Activated naive CD4-positive, alpha-beta T cell treated with anti-CD3 and anti-CD28 coated beads for 36 hours (primary cell): Measurements from ENCODE around the gene MINDY4B. TPM values are rescaled to one million over a fixed set of nuclear protein-coding genes. Genes with fewer than 3 reads are reported as not detected.

Source experiments
- CTCF ChIA-PET: fragments of 350-600 bp; sonication (Branson Sonifier 250); formaldehyde crosslinking; loops from one replicate; lab custom pipeline; 2021; ENCODE audit warnings: antibody characterized with exemption; lab: Charles Lee
- DNase-seq: peaks from one replicate; pipeline ENCODE4 v3.0.0-alpha.2; 2020
- H3K27ac Mint-ChIP-seq: one replicate; pipeline ENCODE4 v1.8.0; 2021; ENCODE audit warnings: mild to moderate bottlenecking, mixed read lengths
- H3K27me3 Mint-ChIP-seq: one replicate; pipeline ENCODE4 v1.8.0; 2021; ENCODE audit warnings: low read depth, mixed read lengths
- H3K36me3 Mint-ChIP-seq: one replicate; pipeline ENCODE4 v1.8.0; 2021; ENCODE audit warnings: low read depth, mixed read lengths
- H3K4me1 Mint-ChIP-seq: one replicate; pipeline ENCODE4 v1.8.0; 2021; ENCODE audit warnings: low read depth, mixed read lengths
- H3K4me3 Mint-ChIP-seq: one replicate; pipeline ENCODE4 v1.8.0; 2021; ENCODE audit warnings: mild to moderate bottlenecking, moderate library complexity, mixed read lengths
- H3K9me3 Mint-ChIP-seq: one replicate; pipeline ENCODE4 v1.8.0; 2021; ENCODE audit warnings: mixed read lengths
- intact Hi-C: fragments of 100-400 bp; cut with micrococcal nuclease; formaldehyde crosslinking; loops from one replicate; pipeline ENCODE4 v1.15.1; 2023
- total RNA-seq, 2 experiments: library from RNA; stranded (reverse); gene quantifications; one replicate each; pipeline ENCODE4 v1.2.3, GENCODE V29; 2021

MINDY4B gene
- total RNA-seq, result not detected

- Mint-ChIP-seq H3K36me3 (no peaks in the 10 kb centered on the region), H3K4me3 (no peak within 1 kb of the TSS), H3K27me3 (peaks cover 16% of the 10 kb centered on the region), H3K9me3 (no peaks in the 10 kb centered on the region), H3K4me1 (no peaks in the 10 kb centered on the region), H3K27ac (no peak within 1 kb of the TSS)
- intact Hi-C loops, result no loop called here
- CTCF ChIA-PET, result no interaction called here
- DNase-seq, result no peak
These were observed at the start of gene MINDY4B for GRCh38 chr3:150905339-150905738. Gene MINDY4B (minus strand): TSS chr3:150905439. CDS start chr3:150905439, 0 bp downstream.

DNA sequence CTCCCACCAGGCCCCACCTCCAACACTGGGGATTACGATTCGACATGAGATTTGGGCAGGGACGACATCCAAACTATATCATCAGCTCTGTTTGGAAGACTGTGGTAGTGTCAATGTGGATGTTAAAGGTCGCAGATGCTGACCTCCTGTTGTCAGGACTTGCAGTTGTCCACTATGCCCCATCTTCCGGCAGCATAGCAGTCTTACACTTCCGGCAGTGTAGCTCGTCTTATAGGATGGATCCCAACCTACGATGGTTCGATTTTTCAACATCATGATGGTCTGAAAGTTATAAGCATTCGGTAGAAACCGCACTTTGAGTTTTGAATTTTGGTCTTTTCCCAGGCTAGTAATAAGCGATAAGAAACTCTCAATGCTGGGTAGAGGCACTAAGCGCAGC is 46.7 kb upstream of the MINDY4B start:
- no peak for DNase-seq
- H3K9me3 Mint-ChIP-seq, result peaks cover 2% of the 10 kb centered on the region
- CTCF ChIA-PET, result no interaction called here
- no peak overlapping the region for H3K27ac Mint-ChIP-seq
- intact Hi-C loops, result no loop called here
- peaks cover 24% of the 10 kb centered on the region for H3K27me3 Mint-ChIP-seq
- no peaks in the 10 kb centered on the region for H3K4me1 Mint-ChIP-seq
- no peaks in the 10 kb centered on the region for H3K36me3 Mint-ChIP-seq
- no peak overlapping the region for H3K4me3 Mint-ChIP-seq

GRCh38 chr3:150945226-150946032 is 40.2 kb upstream of the MINDY4B start:
- H3K4me3 Mint-ChIP-seq, result no peak overlapping the region

GRCh38 chr3:150942221-150942620 is 37.0 kb upstream of the MINDY4B start:
- intact Hi-C loops, result no loop called here
- CTCF ChIA-PET, result no interaction called here
- Mint-ChIP-seq H3K9me3 (no peaks in the 10 kb centered on the region), H3K4me1 (no peaks in the 10 kb centered on the region), H3K4me3 (no peak overlapping the region), H3K27me3 (peaks cover 29% of the 10 kb centered on the region), H3K27ac (no peak overlapping the region), H3K36me3 (no peaks in the 10 kb centered on the region)
- no peak for DNase-seq

More at GRCh38 chr3:150945226-150946032, 40.2 kb upstream of the MINDY4B start:
- Mint-ChIP-seq H3K27ac (no peak overlapping the region), H3K4me1 (no peaks in the 10 kb centered on the region), H3K9me3 (no peaks in the 10 kb centered on the region), H3K27me3 (peaks cover 36% of the 10 kb centered on the region), H3K36me3 (no peaks in the 10 kb centered on the region)
- intact Hi-C loops, result no loop called here
- CTCF ChIA-PET, result no interaction called here
- no peak for DNase-seq

DNA sequence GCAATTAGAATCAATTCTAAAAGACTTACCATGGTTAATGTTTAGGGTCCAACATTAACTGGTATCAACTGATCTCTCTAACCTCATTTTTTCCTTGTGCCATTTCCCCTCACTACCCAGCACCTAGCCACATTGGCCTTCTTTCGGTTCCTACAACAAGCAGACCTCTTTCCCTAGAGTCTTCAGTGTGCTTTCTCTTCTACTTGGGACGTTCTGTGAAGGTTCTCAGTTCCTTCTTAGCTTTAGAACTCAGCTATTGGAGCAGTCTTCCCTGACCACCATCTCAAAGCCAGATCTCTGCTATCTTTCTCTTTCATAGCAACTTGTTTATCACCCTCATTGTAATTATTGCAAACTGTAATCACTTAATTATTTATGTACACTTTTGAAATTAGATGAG is 31.5 kb upstream of the MINDY4B start:
- intact Hi-C loops, result no loop called here

DNA sequence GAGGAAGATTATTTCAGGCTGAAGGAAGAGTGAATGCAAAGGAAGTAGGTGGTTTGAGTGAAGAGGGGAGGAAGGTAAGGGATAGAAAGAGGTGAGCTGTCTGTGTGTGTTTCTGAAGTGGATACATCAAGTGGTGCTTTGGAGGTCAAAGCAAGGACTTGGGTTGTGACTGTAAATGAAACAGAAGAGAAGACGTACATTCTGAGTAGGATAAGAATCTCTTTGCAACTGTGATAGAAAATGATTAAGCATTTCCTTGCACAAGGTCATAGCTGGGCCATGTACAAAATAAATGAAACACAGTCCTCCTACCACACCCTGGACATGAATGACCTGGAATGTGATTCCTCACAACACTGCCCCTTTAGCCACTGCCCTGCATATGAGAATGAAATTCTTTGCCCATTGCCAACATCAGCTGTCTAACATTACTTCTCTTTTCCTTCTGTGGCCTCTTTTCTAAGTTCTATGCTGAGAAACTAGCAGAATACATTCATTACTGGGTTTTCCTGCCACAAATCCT is 28.3 kb upstream of the MINDY4B start:
- Mint-ChIP-seq H3K27ac (no peak overlapping the region), H3K4me3 (no peak overlapping the region), H3K27me3 (peaks cover 12% of the 10 kb centered on the region), H3K36me3 (no peaks in the 10 kb centered on the region), H3K4me1 (no peaks in the 10 kb centered on the region), H3K9me3 (no peaks in the 10 kb centered on the region)
- CTCF ChIA-PET, result no interaction called here
- DNase-seq, result no peak
- intact Hi-C loops, result no loop called here

More for the DNA sequence above, 31.5 kb upstream of the MINDY4B start:
- Mint-ChIP-seq H3K27ac (no peak overlapping the region), H3K4me3 (no peak overlapping the region), H3K9me3 (no peaks in the 10 kb centered on the region), H3K36me3 (no peaks in the 10 kb centered on the region), H3K4me1 (no peaks in the 10 kb centered on the region), H3K27me3 (peaks cover 15% of the 10 kb centered on the region)
- DNase-seq, result no peak
- CTCF ChIA-PET, result no interaction called here

DNA sequence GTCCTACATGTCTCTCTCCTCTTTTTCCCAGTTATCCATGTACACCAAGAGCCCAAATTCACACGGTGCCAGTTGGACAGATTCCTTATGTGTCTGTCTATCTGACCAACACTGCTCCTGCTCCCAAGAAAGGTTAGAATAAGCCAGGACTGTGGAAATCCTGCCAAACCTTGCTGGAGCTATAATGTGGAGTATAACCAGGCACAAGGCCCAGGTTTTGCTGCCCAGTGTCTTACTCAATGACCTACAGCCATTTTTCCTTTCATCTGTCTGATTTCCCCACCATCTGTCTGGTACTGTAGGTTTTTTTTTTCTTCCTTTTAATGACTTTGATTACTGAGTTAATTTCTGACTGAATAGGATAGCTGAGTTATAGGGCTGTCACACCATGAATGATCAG is 26.5 kb upstream of the MINDY4B start:
- peaks cover 9% of the 10 kb centered on the region for H3K27me3 Mint-ChIP-seq
- intact Hi-C loops, result no loop called here
- H3K9me3 Mint-ChIP-seq, result no peaks in the 10 kb centered on the region
- CTCF ChIA-PET, result no interaction called here
- H3K4me1 Mint-ChIP-seq, result no peaks in the 10 kb centered on the region
- no peak for DNase-seq
- H3K4me3 Mint-ChIP-seq, result no peak overlapping the region
- no peaks in the 10 kb centered on the region for H3K36me3 Mint-ChIP-seq
- no peak overlapping the region for H3K27ac Mint-ChIP-seq

GRCh38 chr3:150930839-150931238 is 25.6 kb upstream of the MINDY4B start:
- no peak overlapping the region for H3K27ac Mint-ChIP-seq
- DNase-seq, result no peak
- no peak overlapping the region for H3K4me3 Mint-ChIP-seq
- no peaks in the 10 kb centered on the region for H3K9me3 Mint-ChIP-seq
- H3K4me1 Mint-ChIP-seq, result no peaks in the 10 kb centered on the region
- intact Hi-C loops, result no loop called here
- CTCF ChIA-PET, result no interaction called here
- H3K27me3 Mint-ChIP-seq, result peaks cover 7% of the 10 kb centered on the region
- H3K36me3 Mint-ChIP-seq, result no peaks in the 10 kb centered on the region

DNA sequence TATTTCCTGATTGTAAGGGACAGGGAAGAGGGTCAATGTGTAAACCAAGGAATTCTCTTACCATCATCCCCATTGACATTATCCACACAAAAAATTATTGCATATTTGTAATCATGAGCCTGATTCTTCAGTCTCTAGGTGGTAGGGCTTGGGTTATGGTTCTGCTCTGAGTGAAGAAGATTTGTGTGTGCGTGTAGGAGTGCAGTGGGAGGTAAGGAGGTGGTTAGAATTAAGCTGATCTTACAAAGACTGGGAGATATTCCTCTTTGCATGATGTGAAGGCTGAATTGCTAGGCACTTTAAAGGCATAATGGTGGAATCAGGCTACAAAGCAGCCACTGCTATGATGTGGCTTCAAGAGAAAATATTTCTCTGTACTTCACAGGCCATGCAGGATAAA is 23.0 kb upstream of the MINDY4B start:
- H3K27ac Mint-ChIP-seq, result no peak overlapping the region
- peaks cover 4% of the 10 kb centered on the region for H3K4me1 Mint-ChIP-seq
- no peaks in the 10 kb centered on the region for H3K9me3 Mint-ChIP-seq
- no peak for DNase-seq
- H3K27me3 Mint-ChIP-seq, result peaks cover 9% of the 10 kb centered on the region
- H3K4me3 Mint-ChIP-seq, result no peak overlapping the region
- no peaks in the 10 kb centered on the region for H3K36me3 Mint-ChIP-seq
- CTCF ChIA-PET, result interaction anchor here (2.2 kb wide), 1 partner anchor 217 kb away, joined by 10 read pairs; no protein-coding TSS in a partner anchor
- intact Hi-C loops, result loop anchor here (5.0 kb wide), 1 partner anchor 354 kb away; no protein-coding TSS in a partner anchor

DNA sequence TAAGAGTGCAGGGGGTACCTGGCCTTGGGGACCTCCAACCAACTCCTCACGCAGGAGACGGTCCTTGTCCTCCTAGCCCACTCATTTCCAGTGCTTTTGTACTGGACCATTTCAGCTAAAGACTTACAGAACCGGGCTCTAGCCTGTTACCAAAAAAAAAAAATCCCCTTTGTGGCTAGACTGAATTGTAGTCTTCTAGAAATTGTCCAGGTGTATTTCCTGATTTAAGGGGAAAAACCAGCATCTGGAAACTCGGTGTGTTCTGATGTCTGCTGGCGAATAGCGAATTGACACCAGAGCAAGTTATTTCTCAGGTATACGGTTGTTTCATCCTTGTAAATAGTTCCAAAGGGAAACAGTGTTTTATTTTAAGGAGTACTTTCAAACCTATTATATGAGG is 21.1 kb upstream of the MINDY4B start:
- Mint-ChIP-seq H3K36me3 (no peaks in the 10 kb centered on the region), H3K27ac (no peak overlapping the region), H3K9me3 (no peaks in the 10 kb centered on the region), H3K27me3 (peaks cover 5% of the 10 kb centered on the region), H3K4me1 (peaks cover 4% of the 10 kb centered on the region), H3K4me3 (no peak overlapping the region)
- DNase-seq, result no peak
- CTCF ChIA-PET, result interaction anchor here (0.6 to 2.7 kb wide), 8 partner anchors 26 to 228 kb away, joined by 3 to 11 read pairs (median 4); partner anchors contain the start of gene MED12L
- intact Hi-C loops, result loop anchor here (5.0 kb wide), 1 partner anchor 356 kb away; no protein-coding TSS in a partner anchor

DNA sequence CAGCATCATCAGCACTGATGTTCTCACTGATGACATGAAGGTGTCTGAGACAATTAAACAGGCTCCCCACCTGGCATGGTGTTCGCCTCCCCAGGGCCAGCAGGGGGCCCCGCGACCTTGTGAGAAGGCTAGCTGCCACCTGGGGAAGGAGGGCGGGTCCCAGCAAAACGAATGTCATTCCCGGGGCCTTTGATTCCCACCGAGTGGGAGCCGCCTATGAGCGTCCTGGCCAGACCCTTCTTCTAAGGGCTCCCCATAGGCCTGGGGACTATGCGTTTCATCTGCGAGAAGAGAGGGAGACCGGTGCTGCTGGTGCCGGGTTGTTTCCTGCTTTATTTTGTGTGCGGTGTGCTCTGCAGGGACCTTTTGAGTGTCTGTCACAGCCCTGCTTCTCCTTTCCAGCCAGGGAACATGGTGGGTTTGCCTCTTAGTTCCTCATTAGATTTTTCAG is 20.5 kb upstream of the MINDY4B start:
- Mint-ChIP-seq H3K36me3 (no peaks in the 10 kb centered on the region), H3K4me3 (peak overlapping the region; percentile 39), H3K27me3 (peaks cover 5% of the 10 kb centered on the region), H3K9me3 (no peaks in the 10 kb centered on the region), H3K4me1 (peaks cover 4% of the 10 kb centered on the region), H3K27ac (no peak overlapping the region)
- intact Hi-C loops, result loop anchor here (1.0 to 5.0 kb wide), 3 partner anchors 161 to 357 kb away; no protein-coding TSS in a partner anchor
- CTCF ChIA-PET, result interaction anchor here (0.6 to 2.8 kb wide), 12 partner anchors 25 to 372 kb away, joined by 3 to 14 read pairs (median 4); partner anchors contain the start of gene MED12L
- peak; percentile 72 for DNase-seq

DNA sequence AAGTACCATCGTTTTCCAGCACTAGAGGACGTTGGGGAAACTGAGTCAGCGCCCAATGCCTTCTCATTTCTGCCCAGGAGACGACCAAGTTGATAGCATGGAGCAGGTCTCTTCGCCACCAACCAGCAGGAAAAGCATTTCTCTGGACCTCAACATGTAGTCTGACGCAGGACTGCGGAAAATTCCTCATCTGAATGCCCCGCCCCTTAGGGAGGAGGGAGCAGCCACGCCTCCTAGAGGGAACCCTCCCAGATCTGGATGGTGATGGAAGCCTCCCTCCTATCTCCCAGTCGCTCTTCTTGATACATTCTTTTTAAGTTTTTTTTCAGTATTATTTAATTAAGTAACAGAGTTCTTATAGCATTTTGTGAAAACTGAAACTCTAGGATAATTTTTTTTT is 17.4 kb upstream of the MINDY4B start:
- H3K9me3 Mint-ChIP-seq, result no peaks in the 10 kb centered on the region
- DNase-seq, result no peak
- no peak overlapping the region for H3K27ac Mint-ChIP-seq
- peaks cover 5% of the 10 kb centered on the region for H3K27me3 Mint-ChIP-seq
- CTCF ChIA-PET, result no interaction called here
- intact Hi-C loops, result no loop called here
- no peak overlapping the region for H3K4me3 Mint-ChIP-seq
- H3K36me3 Mint-ChIP-seq, result no peaks in the 10 kb centered on the region
- peaks cover 4% of the 10 kb centered on the region for H3K4me1 Mint-ChIP-seq
